K562 (cell line): ENCODE data around the gene SUPT5H. TPM values are rescaled to one million over a fixed set of nuclear protein-coding genes. Genes with fewer than 3 reads are reported as not detected.
A peak's percentile ranks its signal among the peaks of the same experiment; 100 is the strongest.

Experiments used
- ELF1 ChIP-seq: fragments of 200-800 bp; sonication (Bioruptor generic); IDR thresholded peaks from 2 replicates; pipeline ENCODE4 v1.6.1; 2016; ENCODE audit warnings: missing genetic modification characterization, missing compliant biosample characterization
- EP300 ChIP-seq: IDR thresholded peaks from 2 replicates; pipeline ENCODE4 v1.6.1; 2012; ENCODE audit warnings: low read length, improper control_type of control experiment
- ETS1 ChIP-seq: conservative IDR thresholded peaks from 2 replicates; pipeline ENCODE4 v1.6.1; 2011; ENCODE audit warnings: low read depth, mild to moderate bottlenecking, low read length; ENCODE audit not compliant: control insufficient read depth
- MCM5 ChIP-seq: fragments of 450-650 bp; IDR thresholded peaks from 2 replicates; pipeline ENCODE4 v1.6.1; 2016; ENCODE audit warnings: low read depth
- MED1 ChIP-seq: sonication (generic); formaldehyde crosslinking; IDR thresholded peaks from 2 replicates; pipeline ENCODE4 v1.8.1; 2023; ENCODE audit warnings: missing genetic modification reagents, borderline replicate concordance
- NFIX ChIP-seq: fragments of 250-450 bp; sonication (Bioruptor Pico); IDR thresholded peaks from 2 replicates; pipeline ENCODE4 v1.4.0; 2020; ENCODE audit warnings: low read depth, mild to moderate bottlenecking, moderate library complexity
- NONO ChIP-seq, 2 experiments: fragments of 200-400 bp in 1 of 2; fragments of 450-650 bp in 1 of 2; formaldehyde crosslinking in 1 of 2; IDR thresholded peaks; 2 replicates each; pipeline ENCODE4 v1.6.1; 2017; ENCODE audit warnings: low read depth in 2 of 2, mild to moderate bottlenecking in 2 of 2, moderate library complexity in 2 of 2, low read length in 1 of 2
- PRDM10 ChIP-seq: fragments of 450-650 bp; IDR thresholded peaks from 2 replicates; pipeline ENCODE4 v1.6.1; 2018; ENCODE audit not compliant: partially characterized antibody
- ZC3H11A ChIP-seq: IDR thresholded peaks from 2 replicates; pipeline ENCODE4 v1.6.1; 2012; ENCODE audit warnings: low read depth, low read length, improper control_type of control experiment
- ZKSCAN3 ChIP-seq: fragments of 250-450 bp; sonication (Bioruptor Pico); IDR thresholded peaks from 2 replicates; pipeline ENCODE4 v1.4.0; 2020
- ZNF445 ChIP-seq: fragments of 250-450 bp; sonication (Bioruptor Pico); IDR thresholded peaks from 2 replicates; pipeline ENCODE4 v1.4.0; 2020; ENCODE audit warnings: low read depth, mild to moderate bottlenecking, moderate library complexity
- ZNF584 ChIP-seq: fragments of 200-800 bp; sonication (Bioruptor generic); IDR thresholded peaks from 2 replicates; pipeline ENCODE4 v1.6.1; 2016; ENCODE audit warnings: low read depth, mild to moderate bottlenecking, missing genetic modification characterization, missing compliant biosample characterization
- ZNF79 ChIP-seq: fragments of 250-450 bp; sonication (Bioruptor Pico); IDR thresholded peaks from 2 replicates; pipeline ENCODE4 v1.4.0; 2020; ENCODE audit warnings: low read depth, mild to moderate bottlenecking, moderate library complexity
- polyA plus RNA-seq, 8 experiments: library from polyadenylated mRNA; depleted of rRNA in 4 of 8; stranded (reverse) in 5 of 8; unstranded in 3 of 8; fragments of >200 nt; fragmentation: Nextera tagmentation in 2 of 8; fragmentation: Illumina TruSeq in 1 of 8; extraction: Ambion mirVana in 2 of 8; extraction: Trizol in 1 of 8; gene quantifications; 2 replicates each; pipeline versions ENCODE4 v1.2.1 to v1.2.3, GENCODE V29; 2011 to 2014; ENCODE audit warnings: inconsistent platforms in 1 of 8, missing spikeins in 1 of 8
- total RNA-seq, 7 experiments: library from RNA; depleted of rRNA in 6 of 7; stranded (reverse); fragments of >200 nt in 6 of 7; fragmentation: Illumina TruSeq in 2 of 7; extraction: Trizol in 2 of 7; gene quantifications; 2 replicates each; pipeline versions ENCODE4 v1.2.1 to v1.2.3, GENCODE V29; 2011 to 2021; ENCODE audit warnings: low replicate concordance in 1 of 7

Gene SUPT5H
- total and polyA plus RNA-seq, 9 of the 15 experiments (the other 6 are each of a cell fraction or from before 2014, with no cell fraction given), result 13.3 to 85.9 (median 35.9) TPM

GRCh38 chr19:39402346-39403300, 42.8 kb upstream of the SUPT5H start (continued):
- TF ChIP-seq PRDM10, result peak; percentile 12
- peak; percentile 26; the same call in 1 of the 2 replicates for TF ChIP-seq MED1 (CRISPR knock-in tag)
- TF ChIP-seq ZNF445, result no peak
- TF ChIP-seq ETS1, result peak; percentile 87
- peak; percentile 57 for TF ChIP-seq EP300
- no peak for TF ChIP-seq ZKSCAN3 (CRISPR knock-in tag)
- TF ChIP-seq MCM5, result no peak
- TF ChIP-seq ZC3H11A, result no peak
- no peak for TF ChIP-seq ZNF584 (CRISPR knock-in tag)
- TF ChIP-seq NONO (IDR thresholded peaks at IDR 0.05; ENCODE audit: low read depth in 2 of 2, low read length in 1 of 2), result no peak
- TF ChIP-seq ELF1 (tag), result peak; percentile 86; the same call in 1 of the 2 replicates
- no peak for TF ChIP-seq NFIX
- TF ChIP-seq ZNF79 (CRISPR knock-in tag), result no peak
